GM12878 (cell line): ENCODE measurements around the gene ADAMTS17.

Experiments used
- BACH1 ChIP-seq: fragments of 450-650 bp; IDR thresholded peaks from 2 replicates; pipeline ENCODE4 v1.6.1; 2017; ENCODE audit warnings: mild to moderate bottlenecking, borderline replicate concordance
- EP300 ChIP-seq, 2 experiments: fragments of 150-350 bp in 1 of 2; IDR thresholded peaks; 2 replicates each; pipeline ENCODE4 v1.6.1; 2011 to 2012; ENCODE audit warnings: low read depth in 2 of 2, low read length in 2 of 2, borderline replicate concordance in 1 of 2, improper control_type of control experiment in 1 of 2, inconsistent platforms in 1 of 2; ENCODE audit not compliant: control insufficient read depth in 1 of 2
- JUNB ChIP-seq: IDR thresholded peaks from 2 replicates; pipeline ENCODE4 v1.6.1; 2016; ENCODE audit warnings: antibody characterized with exemption, mild to moderate bottlenecking
- RCOR1 ChIP-seq: conservative IDR thresholded peaks from 2 replicates; pipeline ENCODE4 v1.6.1; 2012; ENCODE audit warnings: low read depth, low read length, improper control_type of control experiment
- SUZ12 ChIP-seq: fragments of 200-600 bp; sonication (generic); IDR thresholded peaks from one replicate; pipeline ENCODE4 v1.6.1; 2018; ENCODE audit warnings: antibody characterized with exemption, mild to moderate bottlenecking; ENCODE audit not compliant: unreplicated experiment
- ZNF384 ChIP-seq: IDR thresholded peaks from 2 replicates; pipeline ENCODE4 v1.6.1; 2012; ENCODE audit warnings: low read depth, mild to moderate bottlenecking, low read length, improper control_type of control experiment, borderline replicate concordance
- TF ChIP-seq, protein P1 (sequence below), 3 experiments: IDR thresholded peaks in 2 of 3; conservative IDR thresholded peaks in 1 of 3; 2 replicates each; pipeline ENCODE4 v1.5.1; 2011; ENCODE audit warnings: low read depth in 3 of 3, low read length in 3 of 3, mild to moderate bottlenecking in 3 of 3, control low read depth in 2 of 3, moderate library complexity in 2 of 3, inconsistent platforms in 1 of 3, mixed read lengths in 1 of 3; ENCODE audit not compliant: control insufficient read depth in 2 of 3, insufficient read depth in 1 of 3; ENCODE audit errors: extremely low read depth in 1 of 3

DNA sequence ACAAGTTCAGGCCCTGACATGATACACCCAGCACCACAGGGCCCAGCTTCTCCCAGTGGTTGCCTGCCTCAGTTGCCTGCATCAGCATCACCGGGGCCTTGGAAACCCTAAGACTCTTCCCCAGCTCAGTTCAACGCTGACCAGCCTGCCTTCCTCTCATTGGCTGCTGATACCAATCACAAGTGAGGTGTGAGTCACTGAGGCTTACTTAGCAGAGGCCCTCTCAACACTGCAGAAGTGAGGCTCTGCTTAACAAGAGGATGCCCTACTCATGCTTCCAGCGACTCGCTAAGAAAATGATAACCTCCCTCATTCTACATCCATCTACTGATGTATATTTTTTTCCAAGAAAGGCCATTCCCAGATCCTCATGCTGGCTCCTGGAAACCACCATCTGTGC is 151.9 kb downstream of the ADAMTS17 start:
- TF ChIP-seq, protein P1, sequence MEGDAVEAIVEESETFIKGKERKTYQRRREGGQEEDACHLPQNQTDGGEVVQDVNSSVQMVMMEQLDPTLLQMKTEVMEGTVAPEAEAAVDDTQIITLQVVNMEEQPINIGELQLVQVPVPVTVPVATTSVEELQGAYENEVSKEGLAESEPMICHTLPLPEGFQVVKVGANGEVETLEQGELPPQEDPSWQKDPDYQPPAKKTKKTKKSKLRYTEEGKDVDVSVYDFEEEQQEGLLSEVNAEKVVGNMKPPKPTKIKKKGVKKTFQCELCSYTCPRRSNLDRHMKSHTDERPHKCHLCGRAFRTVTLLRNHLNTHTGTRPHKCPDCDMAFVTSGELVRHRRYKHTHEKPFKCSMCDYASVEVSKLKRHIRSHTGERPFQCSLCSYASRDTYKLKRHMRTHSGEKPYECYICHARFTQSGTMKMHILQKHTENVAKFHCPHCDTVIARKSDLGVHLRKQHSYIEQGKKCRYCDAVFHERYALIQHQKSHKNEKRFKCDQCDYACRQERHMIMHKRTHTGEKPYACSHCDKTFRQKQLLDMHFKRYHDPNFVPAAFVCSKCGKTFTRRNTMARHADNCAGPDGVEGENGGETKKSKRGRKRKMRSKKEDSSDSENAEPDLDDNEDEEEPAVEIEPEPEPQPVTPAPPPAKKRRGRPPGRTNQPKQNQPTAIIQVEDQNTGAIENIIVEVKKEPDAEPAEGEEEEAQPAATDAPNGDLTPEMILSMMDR (IDR thresholded peaks at IDR 0.05 in 2 of 3, conservative IDR thresholded peaks at IDR 0.05 in 1 of 3; ENCODE audit: control insufficient read depth in 2 of 3, extremely low read depth in 1 of 3, insufficient read depth in 1 of 3, low read depth in 3 of 3, low read length in 3 of 3), result no peak
- TF ChIP-seq BACH1 (no peak), SUZ12 (no peak), EP300 (IDR thresholded peaks at IDR 0.05; ENCODE audit: borderline replicate concordance in 1 of 2, control insufficient read depth in 1 of 2, low read depth in 2 of 2, low read length in 2 of 2) (no peak), RCOR1 (no peak), ZNF384 (no peak), JUNB (no peak)
